Astrocyte (in vitro differentiated cells and primary cell): Measurements from ENCODE around the gene PAIP2. TPM values are rescaled to one million over a fixed set of nuclear protein-coding genes. Genes with fewer than 3 reads are reported as not detected.

Experiments
- DNase-seq: peaks from one replicate; pipeline ENCODE4 v3.0.0-alpha.2; 2010; ENCODE audit warnings: low read depth
- FAIRE-seq: peaks from 2 replicates; lab custom pipeline; 2011; peaks lifted over from hg19 to GRCh38; lab: Jason Lieb, UNC
- H2AFZ ChIP-seq: 2 replicates; pipeline ENCODE4 v1.6.0; 2012; ENCODE audit warnings: low read depth, low read length, inconsistent platforms
- H3K27ac ChIP-seq: 2 replicates; pipeline ENCODE4 v1.5.1; 2011; ENCODE audit warnings: low read depth, low read length, inconsistent platforms
- H3K27me3 ChIP-seq: 2 replicates; pipeline ENCODE4 v1.6.0; 2011; ENCODE audit warnings: low read length, inconsistent platforms; ENCODE audit not compliant: insufficient read depth
- H3K36me3 ChIP-seq: 2 replicates; pipeline ENCODE4 v1.5.1; 2011; ENCODE audit warnings: low read length, inconsistent platforms; ENCODE audit not compliant: insufficient read depth
- H3K4me1 ChIP-seq: 2 replicates; pipeline ENCODE4 v1.5.1; 2011; ENCODE audit warnings: low read length, inconsistent platforms; ENCODE audit not compliant: insufficient read depth
- H3K4me2 ChIP-seq: 2 replicates; pipeline ENCODE4 v1.6.0; 2012; ENCODE audit warnings: low read length, inconsistent platforms
- H3K4me3 ChIP-seq: 2 replicates; pipeline ENCODE4 v1.5.1; 2011; ENCODE audit warnings: low read depth, mild to moderate bottlenecking, low read length, inconsistent platforms; ENCODE audit not compliant: insufficient read depth
- H3K79me2 ChIP-seq: 2 replicates; pipeline ENCODE4 v1.6.0; 2012; ENCODE audit warnings: mild to moderate bottlenecking, low read length, inconsistent platforms; ENCODE audit not compliant: insufficient read depth
- H3K9ac ChIP-seq: 2 replicates; pipeline ENCODE4 v1.6.0; 2012; ENCODE audit warnings: mild to moderate bottlenecking, low read length, inconsistent platforms
- H3K9me3 ChIP-seq: 2 replicates; pipeline ENCODE4 v1.5.1; 2012; ENCODE audit warnings: low read depth, mild to moderate bottlenecking, low read length, inconsistent platforms; ENCODE audit not compliant: insufficient read depth
- H4K20me1 ChIP-seq: 2 replicates; pipeline ENCODE4 v1.6.0; 2012; ENCODE audit warnings: low read length, inconsistent platforms; ENCODE audit not compliant: insufficient read depth
- H3K27ac Mint-ChIP-seq: one replicate; pipeline ENCODE4 v1.8.0; 2021; ENCODE audit warnings: mild to moderate bottlenecking, mixed read lengths; ENCODE audit not compliant: unreplicated experiment
- H3K27me3 Mint-ChIP-seq: one replicate; pipeline ENCODE4 v1.8.0; 2021; ENCODE audit warnings: low read depth, mixed read lengths; ENCODE audit not compliant: unreplicated experiment
- H3K36me3 Mint-ChIP-seq: one replicate; pipeline ENCODE4 v1.8.0; 2021; ENCODE audit warnings: low read depth, mixed read lengths; ENCODE audit not compliant: unreplicated experiment
- H3K4me1 Mint-ChIP-seq: one replicate; pipeline ENCODE4 v1.8.0; 2021; ENCODE audit warnings: low read depth, mixed read lengths; ENCODE audit not compliant: unreplicated experiment
- H3K4me3 Mint-ChIP-seq: one replicate; pipeline ENCODE4 v1.8.0; 2021; ENCODE audit warnings: mild to moderate bottlenecking, moderate library complexity, mixed read lengths; ENCODE audit not compliant: unreplicated experiment
- H3K9me3 Mint-ChIP-seq: one replicate; pipeline ENCODE4 v1.8.0; 2021; ENCODE audit warnings: mild to moderate bottlenecking, mixed read lengths; ENCODE audit not compliant: unreplicated experiment
- EZH2 ChIP-seq: IDR thresholded peaks from 2 replicates; pipeline ENCODE4 v1.6.1; 2012; ENCODE audit warnings: mild to moderate bottlenecking, low read length, inconsistent platforms; ENCODE audit not compliant: insufficient read depth
- total RNA-seq: library from RNA; stranded (reverse); gene quantifications from 2 replicates; pipeline ENCODE4 v1.2.1, GENCODE V29; 2021
- TF ChIP-seq, protein P1 (sequence below): IDR thresholded peaks from 2 replicates; pipeline ENCODE4 v1.5.1; 2011; ENCODE audit warnings: low read depth, mild to moderate bottlenecking, inconsistent platforms, low read length, moderate library complexity; ENCODE audit not compliant: insufficient read depth

The PAIP2 gene
- total RNA-seq, 1 donor from 2014 or later, result 75.3 TPM

GRCh38 chr5:139389701-139390638 is 48.3 kb downstream of the PAIP2 start, which contains the start of gene MZB1:
TSS of gene MZB1 (minus strand) at chr5:139389913. CDS start at chr5:139389856, 57 bp downstream.
- FAIRE-seq (no peak), DNase-seq (no peak)
- TF ChIP-seq, protein P1, sequence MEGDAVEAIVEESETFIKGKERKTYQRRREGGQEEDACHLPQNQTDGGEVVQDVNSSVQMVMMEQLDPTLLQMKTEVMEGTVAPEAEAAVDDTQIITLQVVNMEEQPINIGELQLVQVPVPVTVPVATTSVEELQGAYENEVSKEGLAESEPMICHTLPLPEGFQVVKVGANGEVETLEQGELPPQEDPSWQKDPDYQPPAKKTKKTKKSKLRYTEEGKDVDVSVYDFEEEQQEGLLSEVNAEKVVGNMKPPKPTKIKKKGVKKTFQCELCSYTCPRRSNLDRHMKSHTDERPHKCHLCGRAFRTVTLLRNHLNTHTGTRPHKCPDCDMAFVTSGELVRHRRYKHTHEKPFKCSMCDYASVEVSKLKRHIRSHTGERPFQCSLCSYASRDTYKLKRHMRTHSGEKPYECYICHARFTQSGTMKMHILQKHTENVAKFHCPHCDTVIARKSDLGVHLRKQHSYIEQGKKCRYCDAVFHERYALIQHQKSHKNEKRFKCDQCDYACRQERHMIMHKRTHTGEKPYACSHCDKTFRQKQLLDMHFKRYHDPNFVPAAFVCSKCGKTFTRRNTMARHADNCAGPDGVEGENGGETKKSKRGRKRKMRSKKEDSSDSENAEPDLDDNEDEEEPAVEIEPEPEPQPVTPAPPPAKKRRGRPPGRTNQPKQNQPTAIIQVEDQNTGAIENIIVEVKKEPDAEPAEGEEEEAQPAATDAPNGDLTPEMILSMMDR, result no peak
- no peak within 1 kb of the TSS for H3K27ac ChIP-seq
- H3K4me3 ChIP-seq, result no peak within 1 kb of the TSS
- no peaks in the 10 kb centered on the region for H3K36me3 Mint-ChIP-seq
- peaks cover 31% of the 10 kb centered on the region for H3K27me3 Mint-ChIP-seq
- peaks cover 18% of the 10 kb centered on the region for H3K27me3 ChIP-seq
- H3K4me3 Mint-ChIP-seq, result no peak within 1 kb of the TSS
- H3K79me2 ChIP-seq, result no peaks in the 10 kb centered on the region
- peaks cover 2% of the 10 kb centered on the region for H3K4me1 Mint-ChIP-seq
- H2AFZ ChIP-seq, result no peak within 1 kb of the TSS
- no peak within 1 kb of the TSS for H3K9ac ChIP-seq
- no peaks in the 10 kb centered on the region for H3K9me3 ChIP-seq
- H3K4me1 ChIP-seq, result peaks cover 11% of the 10 kb centered on the region
- H3K4me2 ChIP-seq, result no peak within 1 kb of the TSS
- H3K27ac Mint-ChIP-seq, result no peak within 1 kb of the TSS
- no peaks in the 10 kb centered on the region for H4K20me1 ChIP-seq
- H3K9me3 Mint-ChIP-seq, result no peaks in the 10 kb centered on the region
- H3K36me3 ChIP-seq, result no peaks in the 10 kb centered on the region

GRCh38 chr5:139390639-139391569 is 49.2 kb downstream of the PAIP2 start:
- Mint-ChIP-seq H3K27me3 (peaks cover 28% of the 10 kb centered on the region), H3K27ac (no peak overlapping the region), H3K9me3 (no peaks in the 10 kb centered on the region), H3K4me3 (no peak overlapping the region), H3K4me1 (peaks cover 2% of the 10 kb centered on the region), H3K36me3 (peaks cover under 1% of the 10 kb centered on the region)
- H3K27ac ChIP-seq, result no peak overlapping the region
- FAIRE-seq, result no peak
- no peaks in the 10 kb centered on the region for H3K9me3 ChIP-seq
- no peaks in the 10 kb centered on the region for H3K79me2 ChIP-seq
- H4K20me1 ChIP-seq, result peaks cover 3% of the 10 kb centered on the region
- H3K4me3 ChIP-seq, result no peak overlapping the region
- H3K36me3 ChIP-seq, result no peaks in the 10 kb centered on the region
- DNase-seq, result no peak
- TF ChIP-seq, protein P1, result no peak
- no peak for TF ChIP-seq EZH2
- no peak overlapping the region for H3K9ac ChIP-seq
- peaks cover 18% of the 10 kb centered on the region for H3K27me3 ChIP-seq
- peaks cover 11% of the 10 kb centered on the region for H3K4me1 ChIP-seq
- peak overlapping the region; percentile 81 for H3K4me2 ChIP-seq
- no peak overlapping the region for H2AFZ ChIP-seq
